ENCODE data around the gene LRR1.

GRCh38 chr14:49551569-49551968 is 47.2 kb upstream of the LRR1 start:
- no peak for TF ChIP-seq POLR2AphosphoS5 (IDR thresholded peaks at IDR 0.05; ENCODE audit: low read depth)
- TF ChIP-seq GABPA (IDR thresholded peaks at IDR 0.05; ENCODE audit: low read depth), result no peak
- no peak for TF ChIP-seq CTCF (IDR thresholded peaks at IDR 0.05; ENCODE audit: insufficient read depth, low read length)
- TF ChIP-seq SPI1 (IDR thresholded peaks at IDR 0.05; ENCODE audit: borderline replicate concordance, low read depth), result no peak

Data from HL-60 (cell line).